Motor neuron (in vitro differentiated cells): ENCODE data around the gene AMHR2. TPM values are rescaled to one million over a fixed set of nuclear protein-coding genes. Genes with fewer than 3 reads are reported as not detected.
"Not testable (repeated sequence)": the region's sequence is repeated elsewhere in the genome, so short reads cannot be mapped to it uniquely, and the experiment has no call there.

Experiments
- ATAC-seq, 8 experiments: fragments of 200-7000 bp; cut with Tn5 transposase; replicated peaks in 6 of 8; 2 replicates each; pipeline ENCODE4 v1.8.0; 2021; ENCODE audit warnings: mild to moderate bottlenecking in 8 of 8, moderate library complexity in 8 of 8
- H3K27ac ChIP-seq, 2 donors: fragments of 250-450 bp; sonication (Bioruptor Pico); 2 replicates each; pipeline ENCODE4 v1.9.0; 2021; ENCODE audit warnings: antibody characterized with exemption in 2 of 2, mild to moderate bottlenecking in 2 of 2, moderate library complexity in 1 of 2
- H3K4me1 ChIP-seq, 2 donors: fragments of 250-450 bp; sonication (Bioruptor Pico); replicated peaks in 1 of 2; 2 replicates each; pipeline ENCODE4 v1.6.1; 2021; ENCODE audit warnings: antibody characterized with exemption in 2 of 2, mild to moderate bottlenecking in 2 of 2, moderate library complexity in 1 of 2
- H3K4me3 ChIP-seq, 5 donors: fragments of 250-450 bp; sonication (Bioruptor Pico); 2 replicates each; pipeline ENCODE4 v1.9.0; 2021; ENCODE audit warnings: antibody characterized with exemption in 5 of 5, mild to moderate bottlenecking in 5 of 5, moderate library complexity in 4 of 5
- WGBS, 10 experiments: fragments of 450-650 bp; shearing (Covaris generic); methylation state at CpG; one replicate each; pipeline ENCODE4 v1.0.0; 2022; 5-methylcytosine and 5-hydroxymethylcytosine counted together
- in situ Hi-C, 9 experiments: fragments of 400-800 bp; cut with MboI; loops; one replicate each; pipeline ENCODE4 v1.15.0; 2021; ENCODE audit warnings: low sequenced_read_pairs in 9 of 9, low pct_unique_long_range_greater_than_20kb in 2 of 9; ENCODE audit not compliant: unreplicated experiment in 9 of 9
- total RNA-seq, 8 experiments: library from RNA; unstranded; fragments of 300-600 nt; gene quantifications; 2 replicates each; pipeline versions ENCODE4 v1.2.3 to v1.2.4, GENCODE V29; 2022

Gene AMHR2
- total RNA-seq, 8 experiments from 2014 or later, result 0.13 to 2.4 (median 0.38) TPM; not detected in 3

DNA sequence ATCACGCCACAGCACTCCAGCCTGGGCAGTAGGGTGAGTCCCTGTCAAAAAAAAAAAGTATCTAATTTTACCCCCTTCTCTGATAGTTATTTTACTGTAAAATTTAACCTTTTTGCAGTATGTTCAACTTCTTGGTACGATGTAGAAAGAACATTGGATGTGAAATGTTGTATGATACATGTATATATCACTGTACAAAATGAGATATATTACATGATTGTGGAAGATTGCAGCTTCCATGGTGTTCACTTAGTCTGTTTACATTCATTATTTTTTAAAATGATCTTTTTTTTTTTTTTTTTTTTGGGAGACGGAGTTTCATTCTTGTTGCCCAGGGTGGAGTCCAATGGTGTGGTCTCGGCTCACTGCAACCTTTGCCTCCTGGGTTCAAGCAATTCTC, 34.7 kb upstream of the AMHR2 start:
- peaks cover 34 to 51% of the 10 kb centered on the region in 2 donors for H3K4me1 ChIP-seq
- H3K27ac ChIP-seq, result no peak overlapping the region
- no peak overlapping the region for H3K4me3 ChIP-seq
- ATAC-seq, result no peak
- in situ Hi-C loops, result no loop called here
- WGBS, 10 experiments, result 95 to 100% (median 100%) methylated on average over 1 to 4 of the region's 4 CpGs; no CpG with 5 or more reads in 1 of the 10 experiments

DNA sequence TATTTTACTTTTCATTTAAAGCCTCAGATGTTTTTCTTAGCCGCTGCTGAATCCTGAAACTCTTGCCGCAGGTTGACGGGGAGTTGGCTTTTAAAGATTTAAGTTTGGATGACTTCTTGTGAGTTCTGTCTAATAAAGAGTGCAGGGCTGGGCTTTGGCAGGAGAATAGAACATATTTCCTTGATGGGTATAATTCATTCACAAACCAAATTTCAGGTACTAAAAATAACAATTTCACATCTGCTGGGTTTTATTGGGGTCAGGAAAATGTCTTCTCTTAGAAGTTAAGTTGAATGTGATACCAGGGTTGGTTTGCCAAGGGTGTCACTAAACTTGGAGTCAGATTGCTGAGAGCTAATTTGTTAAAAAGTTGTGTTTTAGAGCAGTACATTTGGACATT, 34.0 kb upstream of the AMHR2 start:
- Histone ChIP-seq H3K27ac (no peak overlapping the region), H3K4me3 (no peak overlapping the region), H3K4me1 (peaks cover 27 to 48% of the 10 kb centered on the region in 2 donors)
- in situ Hi-C loops, result no loop called here
- 94 to 100% (median 97%) methylated on average over 1 to 3 of the region's 3 CpGs; no CpG with 5 or more reads in 1 of the 10 experiments for WGBS, 10 experiments
- no peak for ATAC-seq

- ATAC-seq, result peak in 1 of 8 experiments; percentile 53
- Histone ChIP-seq H3K4me3 (no peak overlapping the region), H3K4me1 (peaks cover 12 to 33% of the 10 kb centered on the region in 2 donors), H3K27ac (no peak overlapping the region)
- in situ Hi-C loops, result no loop called here
- WGBS, 10 experiments, result 0 to 88% (median 37%) methylated on average over 1 to 4 of the region's 5 CpGs; no CpG with 5 or more reads in 1 of the 10 experiments
These were observed 31.9 kb upstream of the AMHR2 start for GRCh38 chr12:53391724-53392123.

- in situ Hi-C loops, result no loop called here
- Histone ChIP-seq H3K27ac (no peak overlapping the region), H3K4me1 (no peaks in the 10 kb centered on the region), H3K4me3 (no peak overlapping the region)
- ATAC-seq, result no peak
- 89 to 100% (median 99%) methylated on average over 1 to 7 of the region's 7 CpGs; no CpG with 5 or more reads in 1 of the 10 experiments for WGBS, 10 experiments
These were observed 23.8 kb upstream of the AMHR2 start for GRCh38 chr12:53399896-53400295.

DNA sequence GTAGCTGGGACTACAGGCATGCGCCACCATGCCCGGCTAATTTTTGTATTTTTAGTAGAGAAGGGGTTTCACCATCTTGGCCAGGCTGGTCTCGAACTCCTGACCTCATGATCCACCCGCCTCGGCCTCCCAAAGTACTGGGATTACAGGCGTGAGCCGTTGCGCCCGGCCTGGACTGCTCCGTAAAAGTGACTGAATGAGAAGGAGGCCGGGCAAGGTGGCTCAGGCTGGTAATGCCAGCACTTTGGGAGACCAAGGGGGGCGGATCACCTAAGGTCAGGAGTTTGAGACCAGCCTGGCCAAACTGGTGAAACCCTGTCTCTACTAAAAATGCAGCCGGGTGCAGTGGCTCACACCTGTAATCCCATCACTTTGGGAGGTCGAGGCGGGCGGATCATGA, 21.3 kb upstream of the AMHR2 start:
- ATAC-seq, H3K4me1 ChIP-seq, H3K4me3 ChIP-seq, H3K27ac ChIP-seq, in situ Hi-C loops: not testable (repeated sequence)
- 96 to 100% (median 100%) methylated on average over 1 to 12 of the region's 16 CpGs; no CpG with 5 or more reads in 4 of the 10 experiments for whole genome bisulfite sequencing, 10 experiments

DNA sequence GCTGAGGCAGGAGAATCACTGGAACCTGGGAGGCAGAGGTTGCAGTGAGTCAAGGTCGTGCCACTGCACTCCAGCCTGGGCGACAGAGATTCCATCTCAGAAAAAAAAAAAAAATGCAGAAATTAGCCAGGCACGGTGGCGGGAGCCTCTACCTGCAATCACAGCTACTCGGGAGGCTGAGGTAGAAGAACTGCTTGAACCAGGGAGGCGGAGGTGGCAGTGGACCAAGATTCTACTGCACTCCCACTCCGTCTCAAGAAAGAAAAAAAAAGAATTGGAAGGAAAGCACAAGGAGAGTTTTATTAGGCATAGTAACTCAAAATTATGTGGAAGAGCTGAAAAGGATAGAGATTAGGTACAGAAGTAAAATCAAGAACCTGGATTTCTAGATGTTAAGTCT, 20.8 kb upstream of the AMHR2 start:
- no peak for ATAC-seq
- Histone ChIP-seq H3K4me3 (no peak overlapping the region), H3K4me1 (no peaks in the 10 kb centered on the region), H3K27ac (no peak overlapping the region)
- 70 to 100% (median 100%) methylated on average over 1 to 6 of the region's 7 CpGs; no CpG with 5 or more reads in 2 of the 10 experiments for WGBS, 10 experiments
- in situ Hi-C loops, result no loop called here

DNA sequence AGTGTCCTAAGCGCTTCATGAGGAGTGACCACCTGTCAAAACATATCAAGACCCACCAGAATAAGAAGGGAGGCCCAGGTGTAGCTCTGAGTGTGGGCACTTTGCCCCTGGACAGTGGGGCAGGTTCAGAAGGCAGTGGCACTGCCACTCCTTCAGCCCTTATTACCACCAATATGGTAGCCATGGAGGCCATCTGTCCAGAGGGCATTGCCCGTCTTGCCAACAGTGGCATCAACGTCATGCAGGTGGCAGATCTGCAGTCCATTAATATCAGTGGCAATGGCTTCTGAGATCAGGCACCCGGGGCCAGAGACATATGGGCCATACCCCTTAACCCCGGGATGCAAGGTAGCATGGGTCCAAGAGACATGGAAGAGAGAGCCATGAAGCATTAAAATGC, 12.7 kb upstream of the AMHR2 start:
- ATAC-seq, result no peak
- Histone ChIP-seq H3K4me1 (peaks cover 8 to 28% of the 10 kb centered on the region in 2 donors), H3K27ac (no peak overlapping the region), H3K4me3 (no peak overlapping the region)
- in situ Hi-C loops, result no loop called here
- 60 to 100% (median 100%) methylated on average over 1 to 2 of the region's 5 CpGs; no CpG with 5 or more reads in 4 of the 10 experiments for WGBS, 10 experiments

GRCh38 chr12:53413485-53414204, 10.0 kb upstream of the AMHR2 start:
- in situ Hi-C loops, result no loop called here
- 0 to 100% (median 24%) methylated on average over 1 to 3 of the region's 3 CpGs for WGBS, 10 experiments
- ATAC-seq, result peak in 4 of 8 experiments; percentile 15 to 77 (median 72)

GRCh38 chr12:53414756-53415417, 8.8 kb upstream of the AMHR2 start:
- in situ Hi-C loops, result no loop called here
- WGBS, 10 experiments, result 20 to 100% (median 76%) methylated on average over 1 to 3 of the region's 3 CpGs; no CpG with 5 or more reads in 2 of the 10 experiments
- ATAC-seq, result no peak
- Histone ChIP-seq H3K4me3 (no peak overlapping the region), H3K27ac (peak overlapping the region in 1 of 2 donors; percentile 57), H3K4me1 (peaks cover 8 to 28% of the 10 kb centered on the region in 2 donors)

More at GRCh38 chr12:53413485-53414204, 10.0 kb upstream of the AMHR2 start:
- Histone ChIP-seq H3K4me3 (no peak overlapping the region), H3K27ac (no peak overlapping the region), H3K4me1 (peaks cover 8 to 28% of the 10 kb centered on the region in 2 donors)

DNA sequence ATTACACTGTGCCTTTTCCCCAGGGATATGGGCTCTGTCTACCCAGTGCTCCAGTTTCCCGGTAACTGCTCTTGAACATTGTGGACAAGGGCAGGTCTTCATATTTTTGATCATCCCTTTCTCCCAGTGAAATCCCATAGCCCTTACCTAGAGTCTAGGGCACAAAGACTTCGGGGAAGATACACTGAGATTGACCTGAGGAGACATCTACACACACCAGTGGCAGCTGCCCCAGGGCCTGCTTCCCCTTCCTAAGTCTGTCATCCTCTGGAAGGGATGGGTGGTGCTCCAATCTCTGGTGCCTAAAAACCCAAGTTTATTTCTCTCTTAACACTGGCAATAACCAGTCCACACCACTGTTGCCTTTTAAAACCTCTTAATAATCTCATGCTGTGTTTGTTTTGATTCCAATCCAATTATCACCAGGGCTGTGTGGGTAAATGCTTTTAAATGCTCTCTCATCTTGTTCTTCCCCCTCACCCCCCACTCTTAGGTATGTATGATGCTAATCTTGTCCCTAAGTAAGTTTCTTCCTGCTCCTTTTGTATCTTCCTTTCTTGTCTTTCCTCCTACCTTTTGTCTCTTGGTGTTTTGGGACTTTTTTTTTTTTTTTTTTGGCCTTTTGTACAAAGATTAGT, 7.8 kb upstream of the AMHR2 start:
- H3K4me1 ChIP-seq, result peaks cover 8 to 28% of the 10 kb centered on the region in 2 donors
- 60 to 100% (median 100%) methylated on average over 1 to 2 of the region's 2 CpGs; no CpG with 5 or more reads in 5 of the 10 experiments for WGBS, 10 experiments
- H3K27ac ChIP-seq, in situ Hi-C loops, H3K4me3 ChIP-seq: not testable (repeated sequence)
- peak in 2 of 8 experiments; percentile 16 to 49 for ATAC-seq

GRCh38 chr12:53417291-53417816, 6.3 kb upstream of the AMHR2 start:
- ATAC-seq, H3K4me3 ChIP-seq, in situ Hi-C loops, H3K27ac ChIP-seq: not testable (repeated sequence)
- 29 to 100% (median 95%) methylated on average over 1 to 8 of the region's 9 CpGs; no CpG with 5 or more reads in 2 of the 10 experiments for WGBS, 10 experiments
- H3K4me1 ChIP-seq, result peaks cover 7 to 26% of the 10 kb centered on the region in 2 donors

GRCh38 chr12:53418221-53418620, 5.4 kb upstream of the AMHR2 start:
- 40 to 100% (median 90%) methylated on average over 1 to 3 of the region's 3 CpGs; no CpG with 5 or more reads in 3 of the 10 experiments for WGBS, 10 experiments
- Histone ChIP-seq H3K4me3 (no peak overlapping the region), H3K27ac (no peak overlapping the region), H3K4me1 (peaks cover 0 to 21% of the 10 kb centered on the region in 2 donors)
- in situ Hi-C loops, result no loop called here
- ATAC-seq, result no peak
